HG02798 (cell line): ENCODE measurements around the gene FAT1.
"Not testable (repeated sequence)": the region's sequence is repeated elsewhere in the genome, so short reads cannot be mapped to it uniquely, and the experiment has no call there.

Source experiments
- ATAC-seq: cut with Tn5 transposase; IDR thresholded peaks from one replicate; pipeline ENCODE4 v1.9.1; 2021; ENCODE audit warnings: mild to moderate bottlenecking; ENCODE audit not compliant: unreplicated experiment, poor library complexity

FAT1 gene

GRCh38 chr4:186666750-186667149 is 56.9 kb downstream of the FAT1 start:
- no peak for ATAC-seq

- no peak for ATAC-seq
Measured at GRCh38 chr4:186666252-186666651, 57.4 kb downstream of the FAT1 start.

DNA sequence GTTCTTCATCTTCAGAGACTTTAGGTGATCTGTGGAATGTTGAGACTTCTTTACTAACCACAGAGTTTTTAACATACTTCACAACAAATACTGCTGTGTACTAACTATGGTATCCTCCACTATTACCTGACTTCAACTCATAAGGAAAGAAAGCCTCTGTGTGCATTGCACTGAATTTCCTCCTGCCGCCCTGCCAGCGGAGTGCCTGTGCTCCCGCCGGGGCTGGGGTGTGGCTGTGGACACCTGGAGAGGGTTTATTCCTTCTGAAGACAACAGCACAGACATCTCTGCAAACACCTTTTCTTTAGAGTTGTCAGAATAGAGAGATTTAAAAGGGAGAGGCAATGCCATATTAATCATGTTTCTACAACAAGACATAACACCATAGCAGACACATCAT is 63.3 kb downstream of the FAT1 start:
- no peak for ATAC-seq

DNA sequence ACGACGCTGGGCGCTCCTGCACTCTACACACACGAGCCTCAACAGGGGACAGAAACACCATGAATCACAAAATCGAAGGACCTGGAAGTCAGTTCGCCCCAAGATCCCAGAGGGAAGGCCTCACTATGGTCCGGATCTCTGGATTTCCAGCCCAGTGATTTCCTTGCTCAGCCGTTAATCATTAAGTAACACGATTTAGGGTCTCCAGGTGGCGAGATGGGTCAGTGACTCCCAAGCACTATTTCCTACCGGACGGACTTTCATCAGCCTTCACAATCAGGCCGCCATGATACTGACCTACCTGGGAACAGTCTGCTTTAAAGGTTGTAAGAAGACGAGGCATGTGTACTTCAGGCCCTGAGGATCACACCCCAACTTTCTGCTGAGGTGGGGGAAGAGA is 63.7 kb downstream of the FAT1 start:
- no peak for ATAC-seq

DNA sequence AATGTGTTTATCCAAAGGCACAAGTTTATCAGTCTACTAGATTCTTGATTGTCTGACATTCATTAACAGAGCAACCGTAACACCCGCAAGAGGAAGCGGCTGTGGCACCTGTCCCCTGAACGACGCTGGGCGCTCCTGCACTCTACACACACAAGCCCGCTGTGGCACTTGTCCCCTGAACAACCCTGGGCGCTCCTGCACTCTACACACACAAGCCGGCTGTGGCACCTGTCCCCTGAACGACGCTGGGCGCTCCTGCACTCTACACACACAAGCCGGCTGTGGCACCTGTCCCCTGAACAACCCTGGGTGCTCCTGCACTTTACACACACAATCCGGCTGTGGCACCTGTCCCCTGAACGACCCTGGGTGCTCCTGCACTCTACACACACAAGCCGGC is 64.2 kb downstream of the FAT1 start:
- not testable (repeated sequence) for ATAC-seq

DNA sequence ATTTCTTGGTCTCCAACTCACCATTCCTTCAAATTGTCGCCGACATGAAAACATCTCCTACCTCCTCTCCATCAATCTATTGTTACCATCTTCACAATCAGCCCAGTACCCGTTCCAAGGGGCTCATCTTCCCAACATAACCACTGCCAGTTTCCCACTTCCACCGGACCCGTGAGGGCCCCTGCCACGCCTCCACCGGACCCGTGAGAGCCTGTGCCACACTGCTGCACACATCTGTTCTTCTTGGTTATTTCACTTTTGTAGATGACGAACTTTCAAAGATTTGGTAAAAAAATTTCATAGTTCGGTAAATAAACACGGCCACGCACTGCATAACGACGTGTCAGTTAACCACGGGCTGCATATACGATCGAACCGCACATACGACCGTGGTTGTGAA is 65.0 kb downstream of the FAT1 start:
- no peak for ATAC-seq

DNA sequence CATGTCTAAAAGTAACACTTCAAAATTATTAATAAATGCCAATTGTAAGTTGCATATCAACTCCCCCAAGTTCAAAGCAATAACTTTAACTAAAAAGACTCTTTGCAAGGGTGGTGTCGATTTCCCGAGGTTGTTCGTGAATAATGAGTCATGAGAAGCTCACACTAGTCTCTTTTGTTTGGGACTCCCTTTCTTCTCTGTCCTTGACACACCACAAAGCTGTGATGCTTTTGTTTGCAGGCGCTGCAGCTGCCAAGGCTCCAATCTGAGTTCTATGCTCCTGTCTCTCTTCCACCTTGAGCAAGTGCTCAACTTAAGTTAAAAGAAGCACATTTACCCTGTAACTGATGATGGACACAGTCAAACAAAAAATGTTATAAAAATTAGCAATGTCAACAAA is 65.9 kb downstream of the FAT1 start:
- no peak for ATAC-seq

GRCh38 chr4:186653969-186654368 is 69.7 kb downstream of the FAT1 start:
- ATAC-seq, result no peak

GRCh38 chr4:186651624-186652023 is 72.0 kb downstream of the FAT1 start:
- no peak for ATAC-seq

DNA sequence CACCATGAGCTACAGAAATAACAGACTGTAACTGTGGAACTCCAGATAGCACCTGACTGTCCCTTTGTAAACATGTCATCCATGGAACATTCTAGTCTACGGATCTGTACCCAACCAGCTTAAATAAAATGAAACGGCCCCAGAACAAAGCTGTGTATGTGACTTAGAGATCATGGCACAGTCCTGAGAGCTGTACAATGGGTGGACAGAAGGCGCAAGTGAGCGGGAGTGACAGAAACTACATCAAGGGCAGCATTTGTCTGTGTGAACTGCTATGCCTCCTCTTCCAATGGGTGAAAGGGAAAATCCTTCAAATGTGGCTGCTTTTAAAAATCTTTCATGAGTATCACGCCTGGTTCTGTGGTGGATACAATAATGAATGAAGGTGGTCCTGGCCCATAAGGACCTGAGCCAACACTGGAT is 72.5 kb downstream of the FAT1 start:
- ATAC-seq, result no peak

GRCh38 chr4:186650401-186651180 is 73.1 kb downstream of the FAT1 start:
- no peak for ATAC-seq

DNA sequence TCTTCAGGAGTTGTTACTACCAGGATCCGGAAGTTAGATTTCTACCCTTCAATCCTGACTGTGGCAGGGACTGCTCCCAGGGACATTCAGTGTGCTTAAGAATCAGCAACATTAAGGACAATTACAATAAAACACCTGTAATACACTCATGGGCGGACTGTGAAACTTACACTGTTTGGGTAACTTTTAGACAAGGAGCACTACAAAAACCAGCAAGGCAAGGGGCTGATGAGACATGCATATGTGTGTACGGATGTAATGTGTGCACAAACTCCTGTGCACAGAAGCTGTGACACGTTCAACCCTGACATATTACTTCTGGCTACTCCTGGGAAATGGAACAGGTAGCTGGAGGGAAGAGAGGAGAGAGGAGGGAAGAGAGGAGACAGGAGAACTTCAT is 75.8 kb downstream of the FAT1 start:
- no peak for ATAC-seq

- no peak for ATAC-seq
Measured at GRCh38 chr4:186644737-186645261, 78.9 kb downstream of the FAT1 start.

DNA sequence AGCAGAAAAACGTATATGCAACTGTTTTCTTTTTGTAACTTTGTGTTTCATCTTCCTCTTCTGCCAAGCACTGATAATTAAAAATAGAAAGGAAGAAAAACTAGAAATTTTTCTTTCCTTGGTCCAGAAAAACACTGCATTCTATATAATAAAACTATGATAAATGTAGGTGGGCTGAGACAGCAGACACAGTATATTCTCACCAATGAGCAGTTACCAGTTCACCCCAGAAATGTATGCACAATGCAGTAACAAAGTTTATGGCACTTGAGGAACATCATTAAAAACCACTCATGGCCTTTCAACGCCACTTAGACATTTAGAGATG is 79.4 kb downstream of the FAT1 start:
- ATAC-seq, result no peak

- no peak for ATAC-seq
Measured at GRCh38 chr4:186643501-186644310, 80.0 kb downstream of the FAT1 start.

- ATAC-seq, result no peak
Measured at GRCh38 chr4:186642998-186643397, 80.7 kb downstream of the FAT1 start.

DNA sequence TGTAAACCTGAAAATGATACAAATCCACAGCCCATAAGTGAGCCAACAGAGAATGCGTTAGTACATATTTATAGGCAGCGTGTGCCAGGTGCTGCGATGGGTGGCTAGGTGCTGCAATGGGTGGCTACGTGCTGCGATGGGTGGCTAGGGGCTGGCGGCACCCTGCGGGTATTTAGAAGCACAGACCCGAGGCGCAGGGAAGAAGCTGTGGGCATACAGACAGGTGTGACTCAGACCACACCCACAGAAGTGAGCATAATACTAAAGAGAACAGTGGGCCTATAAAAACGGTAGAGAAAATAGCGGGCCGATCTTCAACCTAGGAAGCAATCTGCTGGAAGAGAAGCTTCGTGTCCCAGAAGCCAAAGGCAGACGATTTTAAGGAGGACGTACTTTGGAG is 81.1 kb downstream of the FAT1 start:
- no peak for ATAC-seq

DNA sequence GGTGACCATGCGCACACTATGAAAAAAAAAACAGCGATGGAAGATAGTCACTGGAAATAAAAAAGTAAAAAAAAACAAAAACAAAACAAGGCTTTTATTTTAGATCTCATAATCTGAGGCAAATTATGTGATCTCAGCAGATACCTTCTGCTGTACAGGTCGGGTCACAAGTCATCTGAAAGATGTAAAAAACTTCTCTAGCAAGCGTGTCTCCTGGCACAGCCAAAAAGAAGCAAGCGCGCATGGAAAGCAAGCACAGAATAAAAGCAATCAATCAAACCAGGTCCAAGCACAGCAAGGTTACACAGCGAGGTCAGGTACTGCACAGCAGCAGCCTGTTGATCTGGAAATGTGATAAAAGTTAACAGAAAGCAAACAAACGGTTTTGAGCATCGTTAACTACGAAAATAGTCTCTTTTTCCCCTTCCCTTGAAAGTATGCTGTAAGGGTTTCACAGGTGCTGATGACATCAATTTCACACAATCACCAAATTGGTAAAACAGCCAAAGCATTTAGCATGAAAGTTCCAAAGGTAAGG is 89.0 kb downstream of the FAT1 start:
- ATAC-seq, result no peak

GRCh38 chr4:186633844-186634243 is 89.8 kb downstream of the FAT1 start:
- ATAC-seq, result no peak

- ATAC-seq, result no peak
Measured at GRCh38 chr4:186630128-186630527, 93.5 kb downstream of the FAT1 start.

GRCh38 chr4:186628058-186628711 is 95.5 kb downstream of the FAT1 start:
- ATAC-seq, result no peak
